ENCODE results near the gene SPATA31C2. TPM values are rescaled to one million over a fixed set of nuclear protein-coding genes. Genes with fewer than 3 reads are reported as not detected.

The SPATA31C2 gene
- total RNA-seq, 2 donors from 2014 or later, result not detected

DNA sequence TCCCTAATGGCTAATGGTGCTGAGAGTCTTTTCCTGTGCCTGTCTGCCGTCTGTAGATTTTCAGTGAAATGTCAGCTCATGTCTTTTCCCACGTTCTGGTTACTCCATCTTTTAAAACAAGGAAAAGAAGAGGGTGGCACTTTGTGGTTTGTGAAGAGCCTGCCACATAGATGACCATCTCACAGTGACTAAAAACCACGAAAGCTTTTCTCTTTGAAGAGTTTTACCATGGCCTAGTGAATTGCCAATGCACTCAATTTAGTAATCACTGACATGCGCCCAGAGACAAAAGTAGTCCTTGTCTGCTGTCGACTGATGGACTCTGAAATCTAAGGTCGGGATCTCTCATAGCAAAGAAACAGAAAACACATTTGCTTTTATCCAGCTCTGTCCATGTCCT lies 50.4 kb downstream of the SPATA31C2 start:
- Histone ChIP-seq H3K27me3 (no peaks in the 10 kb centered on the region), H3K4me3 (no peak overlapping the region), H3K36me3 (no peaks in the 10 kb centered on the region), H3K27ac (no peak overlapping the region), H3K9me3 (no peaks in the 10 kb centered on the region), H3K4me1 (peaks cover 0 to 13% of the 10 kb centered on the region in 2 donors)
- DNase-seq (ENCODE audit: low spot score), result no peak
- TF ChIP-seq, protein P1, sequence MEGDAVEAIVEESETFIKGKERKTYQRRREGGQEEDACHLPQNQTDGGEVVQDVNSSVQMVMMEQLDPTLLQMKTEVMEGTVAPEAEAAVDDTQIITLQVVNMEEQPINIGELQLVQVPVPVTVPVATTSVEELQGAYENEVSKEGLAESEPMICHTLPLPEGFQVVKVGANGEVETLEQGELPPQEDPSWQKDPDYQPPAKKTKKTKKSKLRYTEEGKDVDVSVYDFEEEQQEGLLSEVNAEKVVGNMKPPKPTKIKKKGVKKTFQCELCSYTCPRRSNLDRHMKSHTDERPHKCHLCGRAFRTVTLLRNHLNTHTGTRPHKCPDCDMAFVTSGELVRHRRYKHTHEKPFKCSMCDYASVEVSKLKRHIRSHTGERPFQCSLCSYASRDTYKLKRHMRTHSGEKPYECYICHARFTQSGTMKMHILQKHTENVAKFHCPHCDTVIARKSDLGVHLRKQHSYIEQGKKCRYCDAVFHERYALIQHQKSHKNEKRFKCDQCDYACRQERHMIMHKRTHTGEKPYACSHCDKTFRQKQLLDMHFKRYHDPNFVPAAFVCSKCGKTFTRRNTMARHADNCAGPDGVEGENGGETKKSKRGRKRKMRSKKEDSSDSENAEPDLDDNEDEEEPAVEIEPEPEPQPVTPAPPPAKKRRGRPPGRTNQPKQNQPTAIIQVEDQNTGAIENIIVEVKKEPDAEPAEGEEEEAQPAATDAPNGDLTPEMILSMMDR (IDR thresholded peaks at IDR 0.05), result no peak

DNA sequence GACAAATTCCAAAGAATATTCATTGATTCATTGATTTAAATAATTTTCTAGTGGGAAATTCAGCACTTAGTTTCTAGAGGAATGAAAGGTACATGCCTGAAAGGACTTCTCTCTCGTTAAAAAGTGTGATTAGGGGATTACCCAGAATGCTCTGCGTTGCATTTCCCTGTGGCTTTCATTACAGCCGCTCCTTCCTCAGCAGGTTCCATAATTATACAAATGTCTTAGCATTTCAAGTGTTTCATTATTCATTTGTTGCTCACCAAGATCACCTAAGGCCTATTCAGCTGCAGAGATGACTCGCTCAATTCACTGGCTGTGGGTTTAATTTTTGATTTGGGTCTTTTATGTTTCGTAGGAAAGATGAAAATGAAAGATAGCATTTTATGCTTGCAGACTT lies 52.8 kb downstream of the SPATA31C2 start:
- Histone ChIP-seq H3K4me1 (peaks cover 0 to 9% of the 10 kb centered on the region in 2 donors), H3K27me3 (no peaks in the 10 kb centered on the region), H3K4me3 (no peak overlapping the region), H3K9me3 (no peaks in the 10 kb centered on the region), H3K36me3 (no peaks in the 10 kb centered on the region), H3K27ac (no peak overlapping the region)
- no peak for DNase-seq (ENCODE audit: low spot score)
- TF ChIP-seq, protein P1 (IDR thresholded peaks at IDR 0.05), result no peak

DNA sequence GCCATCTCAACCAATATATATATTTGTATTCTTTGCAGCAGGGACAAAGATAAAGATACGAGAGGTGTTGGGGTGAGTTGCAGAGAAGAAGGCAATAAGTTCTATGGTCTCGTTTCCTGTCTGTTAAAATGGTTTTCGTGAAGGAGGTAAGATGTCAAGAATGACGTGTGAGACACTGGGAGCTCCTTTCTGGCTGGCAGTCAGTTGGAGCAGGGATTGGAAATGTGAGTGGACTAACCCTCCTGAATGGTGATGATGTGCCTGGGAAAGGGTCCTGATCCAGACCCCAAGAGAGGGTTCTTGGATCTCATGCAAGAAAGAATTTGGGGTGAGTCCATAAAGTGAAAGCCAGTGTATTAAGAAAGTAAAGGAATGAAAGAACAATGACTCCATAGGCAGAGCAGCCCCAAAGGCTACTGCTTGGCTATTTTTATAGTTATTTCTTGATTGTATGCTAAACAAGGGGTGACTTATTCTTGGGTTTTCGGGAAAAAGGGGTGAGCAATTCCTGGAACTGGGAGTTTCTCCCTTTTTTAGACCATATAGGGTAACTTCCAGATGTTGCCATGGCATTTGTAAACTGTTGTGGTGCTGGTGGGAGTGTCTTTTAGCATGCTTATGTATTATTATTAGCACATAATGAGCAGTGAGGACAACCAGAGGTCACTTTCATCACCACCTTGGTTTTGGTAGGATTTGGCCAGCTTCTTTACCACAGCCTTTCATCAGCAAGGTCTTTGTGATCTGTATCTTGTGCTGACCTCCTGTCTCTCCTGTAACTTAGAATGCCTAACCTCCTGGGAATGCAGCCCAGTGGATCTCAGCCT lies 53.7 kb downstream of the SPATA31C2 start:
- peaks cover 0 to 3% of the 10 kb centered on the region in 2 donors for H3K4me1 ChIP-seq
- H3K27ac ChIP-seq, result no peak overlapping the region
- H3K9me3 ChIP-seq, result no peaks in the 10 kb centered on the region
- no peak overlapping the region for H3K4me3 ChIP-seq
- no peak for DNase-seq (ENCODE audit: low spot score)
- no peaks in the 10 kb centered on the region for H3K36me3 ChIP-seq
- TF ChIP-seq, protein P1 (IDR thresholded peaks at IDR 0.05), result no peak
- no peaks in the 10 kb centered on the region for H3K27me3 ChIP-seq

Other genes starting within 250 kb of the SPATA31C2 start
- not detected for gene SPATA31C1, start 220.5 kb downstream of the SPATA31C2 start, total RNA-seq
- gene CDK20, start 163.9 kb downstream of the SPATA31C2 start, total RNA-seq, result 1 to 10 TPM; 4.4 to 5.2 TPM
- 10 to 100 TPM; 48.9 to 55.4 TPM for gene SPIN1, start 250.0 kb upstream of the SPATA31C2 start, total RNA-seq

Data from right atrium auricular region (tissue), 2 donors.